Urothelium cell line (cell line): ENCODE data around the gene DGCR2.

ENCODE experiments used
- DNase-seq: peaks from one replicate; pipeline ENCODE4 v3.0.0; 2011; ENCODE audit warnings: low spot score, mixed read lengths
- FAIRE-seq: peaks from 2 replicates; lab custom pipeline; 2011; peaks lifted over from hg19 to GRCh38; lab: Jason Lieb, UNC

The DGCR2 gene

DNA sequence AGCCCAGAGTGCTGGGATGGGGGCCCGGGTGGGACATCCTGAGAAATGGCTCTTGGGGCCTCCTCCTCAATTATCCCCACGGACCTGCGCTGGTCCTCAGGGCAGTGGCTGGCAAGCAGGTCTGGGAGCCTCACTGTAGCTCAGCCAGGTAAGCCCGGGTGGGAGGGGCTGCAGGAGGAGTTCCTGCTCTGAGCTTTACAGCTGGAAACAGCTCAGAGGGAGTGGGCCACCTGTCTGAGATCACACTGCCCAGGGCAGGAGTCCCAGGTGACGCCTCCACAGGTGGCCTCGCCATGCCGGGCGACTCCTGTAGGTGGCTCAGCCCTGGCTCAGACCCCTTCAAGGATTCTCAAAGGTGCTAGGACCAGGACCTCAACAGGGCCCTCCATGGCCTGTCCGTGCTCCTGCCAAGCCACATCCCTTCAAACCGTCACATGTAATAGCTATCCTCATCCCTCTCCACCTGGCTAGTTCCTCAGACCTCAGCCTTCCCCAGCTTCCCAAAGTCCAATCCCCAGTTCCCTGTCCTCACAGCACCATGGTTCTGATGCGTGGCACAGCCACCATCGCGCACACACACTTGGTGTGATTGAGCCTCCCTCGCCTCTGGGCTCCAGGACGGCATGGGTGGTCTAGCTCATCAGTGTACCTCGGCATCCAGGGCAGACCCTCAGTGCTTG lies 5.3 kb upstream of the DGCR2 start:
- DNase-seq: no peak
- no peak for FAIRE-seq

DNA sequence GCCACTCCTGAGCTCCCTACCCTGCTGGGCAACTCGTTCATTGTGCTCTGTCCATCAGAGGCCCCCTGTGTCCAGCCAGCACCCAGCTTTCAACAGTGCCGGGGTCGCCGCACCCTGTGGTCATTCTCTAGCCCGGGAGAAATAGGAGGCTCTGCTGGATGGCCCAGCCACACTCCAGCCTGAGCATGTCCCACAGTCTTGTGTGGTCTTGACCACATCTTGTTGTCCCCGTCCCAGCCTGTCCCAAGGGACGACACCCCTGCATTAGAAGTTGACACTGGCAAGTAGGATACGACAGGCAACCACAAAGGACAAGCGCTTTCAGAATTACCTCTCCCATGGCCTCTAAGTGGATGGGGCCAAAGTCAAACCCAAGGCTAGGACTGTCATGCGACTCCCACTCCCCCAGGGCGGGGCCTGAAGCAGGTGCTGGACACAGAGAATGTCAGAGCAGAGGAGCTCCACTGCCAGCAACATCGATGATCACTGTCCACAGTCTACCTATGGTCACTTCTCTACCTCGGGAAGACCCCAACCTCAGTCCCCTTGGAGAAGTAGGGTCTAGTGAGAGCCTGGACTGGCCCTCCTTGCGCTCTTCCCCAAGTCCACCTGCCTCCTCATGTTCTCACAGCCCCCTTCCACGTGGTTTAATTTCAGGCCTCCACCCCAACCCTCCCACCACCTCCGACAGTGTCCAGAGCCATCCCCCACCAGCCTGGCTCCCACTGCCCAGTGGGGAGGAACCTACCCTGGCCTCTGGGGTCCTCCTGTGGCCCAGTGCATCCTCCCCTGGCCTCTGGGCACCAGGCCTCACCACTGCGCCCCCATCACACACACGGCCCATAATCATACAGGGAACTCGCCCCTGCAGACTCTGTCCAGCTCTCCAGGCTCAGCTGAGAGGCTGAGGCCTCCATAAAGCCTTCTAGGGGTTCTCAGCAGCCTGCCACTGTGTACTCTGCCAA lies 4.4 kb upstream of the DGCR2 start:
- FAIRE-seq (no peak), DNase-seq (no peak)

- DNase-seq (no peak), FAIRE-seq (no peak)
Observed at GRCh38 chr22:19125474-19126308, 3.5 kb upstream of the DGCR2 start.

GRCh38 chr22:19125011-19125410 lies 2.8 kb upstream of the DGCR2 start:
- no peak for FAIRE-seq
- DNase-seq: no peak

- DNase-seq: no peak
- no peak for FAIRE-seq
Observed at GRCh38 chr22:19124377-19124776, 2.2 kb upstream of the DGCR2 start.

- no peak for FAIRE-seq
- DNase-seq: no peak
Observed at GRCh38 chr22:19123936-19124335, 1.7 kb upstream of the DGCR2 start.

GRCh38 chr22:19122752-19123492 lies 710 bp upstream of the DGCR2 start:
- DNase-seq: peak; percentile 13
- no peak for FAIRE-seq

DNA sequence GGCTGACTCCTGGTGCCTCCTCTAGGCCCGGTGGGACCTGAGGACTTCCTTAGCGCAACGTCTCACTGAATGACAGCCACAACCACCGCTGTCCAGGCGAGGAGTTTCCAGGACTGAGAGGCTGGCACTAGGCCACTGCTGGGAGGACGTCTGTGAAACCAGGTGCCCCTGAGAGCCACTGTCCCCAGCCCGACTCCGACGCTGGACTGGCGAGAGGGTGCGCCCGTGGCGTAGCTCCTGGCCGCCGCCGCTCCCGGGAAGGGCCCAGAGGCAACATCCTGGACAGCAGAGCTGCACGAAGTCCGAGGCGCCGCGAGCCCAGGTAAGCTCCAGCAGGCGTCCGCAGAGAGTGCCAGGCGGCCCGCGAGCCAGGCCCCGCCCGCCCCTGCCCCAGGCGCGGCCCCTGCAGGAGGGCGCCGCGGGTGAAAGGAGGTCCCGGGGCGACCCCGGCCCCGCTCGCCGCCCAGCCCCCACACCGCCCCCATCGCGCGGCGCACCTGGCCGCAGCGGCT lies 525 bp downstream of the DGCR2 start:
- no peak for FAIRE-seq
- peak; percentile 30 for DNase-seq

GRCh38 chr22:19120829-19121630 lies 1.2 kb downstream of the DGCR2 start:
- peak; percentile 77 for DNase-seq

GRCh38 chr22:19119949-19120348 lies 2.3 kb downstream of the DGCR2 start:
- DNase-seq: no peak
- FAIRE-seq: no peak

More at GRCh38 chr22:19120829-19121630, 1.2 kb downstream of the DGCR2 start:
- FAIRE-seq: no peak

GRCh38 chr22:19118329-19118880 lies 3.8 kb downstream of the DGCR2 start:
- FAIRE-seq (no peak), DNase-seq (no peak)

- FAIRE-seq (no peak), DNase-seq (no peak)
Observed at GRCh38 chr22:19117111-19117512, 5.1 kb downstream of the DGCR2 start.

- no peak for FAIRE-seq
- no peak for DNase-seq
Observed at GRCh38 chr22:19115628-19116027, 6.6 kb downstream of the DGCR2 start.

DNA sequence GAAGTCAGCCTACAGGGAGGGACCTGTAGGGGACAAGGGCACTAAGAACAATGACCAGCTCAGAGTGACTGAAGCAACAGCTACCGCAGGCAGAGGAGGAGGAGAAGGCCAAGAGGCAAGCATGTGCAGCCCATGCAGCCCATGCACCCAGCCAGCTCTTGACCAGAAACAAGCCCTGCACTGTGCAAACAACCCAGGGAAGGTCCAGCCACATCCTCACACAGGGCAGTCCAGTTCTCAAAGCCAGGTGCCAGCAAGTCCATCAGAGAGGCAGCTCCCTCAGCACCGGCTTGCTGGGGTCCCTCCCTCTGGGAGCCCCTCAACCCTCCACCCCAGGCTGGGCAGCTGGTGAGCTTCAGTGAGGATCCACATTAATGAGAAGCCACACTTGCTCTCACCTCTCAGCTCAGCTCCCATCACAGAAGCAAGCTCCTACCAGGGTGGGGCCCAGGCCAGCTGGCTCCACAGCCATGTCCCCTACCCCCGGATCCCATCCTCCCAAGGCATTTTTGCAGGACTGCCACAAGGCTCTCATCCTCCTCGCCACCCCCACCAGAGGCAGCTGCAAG lies 7.1 kb downstream of the DGCR2 start:
- DNase-seq (no peak), FAIRE-seq (no peak)

DNA sequence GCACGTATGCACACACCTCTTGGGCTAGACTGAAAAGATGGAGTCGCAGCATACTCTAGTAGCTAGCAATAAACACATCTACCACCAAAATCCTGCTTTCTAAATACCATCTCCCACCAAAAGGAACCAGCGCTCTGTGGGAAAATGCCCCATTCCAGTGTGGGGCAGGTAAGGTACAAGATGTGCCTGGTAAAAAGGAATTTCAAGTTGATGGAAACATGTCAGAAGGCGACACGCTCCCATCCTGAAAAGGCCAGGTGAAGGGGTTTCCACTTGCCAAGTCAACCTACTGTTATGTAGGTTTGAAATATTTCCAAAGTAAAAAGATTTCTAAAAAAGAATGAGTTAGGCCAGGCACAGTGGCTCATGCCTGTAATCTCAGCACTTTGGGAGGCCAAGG lies 8.8 kb downstream of the DGCR2 start:
- DNase-seq (no peak), FAIRE-seq (no peak)

DNA sequence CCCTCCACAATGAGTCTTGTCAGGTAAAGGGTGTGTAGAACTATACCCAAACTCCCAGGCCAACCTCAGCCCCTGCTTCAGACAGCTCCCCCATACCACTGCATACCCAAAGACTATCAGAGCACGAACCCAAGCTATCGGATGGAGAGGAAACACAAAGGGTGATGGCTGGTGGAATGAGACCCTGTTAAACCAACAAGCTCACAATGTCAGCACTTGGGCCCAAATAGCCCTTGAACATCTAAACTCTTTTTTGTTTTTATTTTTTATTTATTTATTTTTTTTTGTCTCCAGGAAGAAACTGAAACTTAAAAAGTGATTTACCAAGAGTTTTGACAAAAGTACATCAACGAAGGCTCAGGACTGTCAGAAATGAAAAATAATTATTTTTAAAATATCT lies 10.6 kb downstream of the DGCR2 start:
- DNase-seq: no peak
- FAIRE-seq: no peak

DNA sequence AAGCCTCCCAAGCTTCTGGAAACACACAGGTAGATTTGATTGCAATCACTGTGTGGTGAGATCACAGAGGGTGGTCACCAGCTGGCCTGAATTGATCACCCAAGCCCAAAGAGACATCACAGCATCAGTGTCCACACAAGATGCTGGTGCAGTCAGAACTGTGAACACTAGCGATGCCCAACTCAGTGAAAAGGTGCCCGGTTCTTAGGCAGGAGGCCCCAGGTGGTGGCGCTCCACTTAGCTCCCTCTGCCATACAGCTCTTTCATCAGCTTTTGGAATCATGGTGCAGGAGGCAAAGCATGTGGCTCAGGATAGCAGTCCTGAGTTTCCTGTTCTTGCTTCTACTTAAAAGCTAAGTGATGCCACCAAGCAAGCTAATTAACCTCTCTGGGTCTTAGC lies 11.1 kb downstream of the DGCR2 start:
- FAIRE-seq (no peak), DNase-seq (no peak)

DNA sequence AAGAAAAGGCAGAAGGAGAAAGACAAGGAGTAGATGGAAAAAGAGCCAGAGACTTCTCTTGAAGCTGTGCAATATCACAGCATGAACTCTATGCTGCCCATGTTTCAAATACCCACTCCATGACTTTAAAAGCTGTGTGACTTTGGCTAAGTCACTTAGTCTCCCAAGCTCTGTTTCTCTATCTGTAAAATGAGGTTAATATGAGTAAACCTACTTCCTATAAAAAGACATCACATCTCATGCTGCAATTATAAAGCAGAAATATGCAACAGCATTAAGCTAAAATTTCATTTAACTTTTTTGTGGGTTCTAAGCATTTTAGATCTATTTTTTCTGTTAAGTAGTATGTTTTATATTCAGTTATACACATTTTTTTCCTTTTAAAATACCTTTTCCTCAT lies 11.6 kb downstream of the DGCR2 start:
- no peak for FAIRE-seq
- no peak for DNase-seq

GRCh38 chr22:19110064-19110458 lies 12.2 kb downstream of the DGCR2 start:
- DNase-seq: no peak
- FAIRE-seq: no peak
